Thyroid gland (tissue), 4 donors: ENCODE results near the gene FGGY. TPM values are rescaled to one million over a fixed set of nuclear protein-coding genes. Genes with fewer than 3 reads are reported as not detected.

Experiments used
- DNase-seq, 2 donors: peaks; one replicate each; pipeline ENCODE4 v3.0.0-alpha.2; 2019
- H3K27ac ChIP-seq, 3 donors: fragments of 200-600 bp; sonication (generic); 1 replicate in 2 of 3; 2 replicates in 1 of 3; pipeline ENCODE4 v1.5.1; 2016 to 2019; ENCODE audit warnings: mild to moderate bottlenecking in 1 of 3, moderate library complexity in 1 of 3
- H3K27me3 ChIP-seq: fragments of 200-600 bp; sonication (generic); one replicate; pipeline ENCODE4 v1.5.1; 2019
- H3K36me3 ChIP-seq, 2 donors: fragments of 200-600 bp; sonication (generic); one replicate each; pipeline ENCODE4 v1.5.1; 2016 to 2019
- H3K4me1 ChIP-seq, 2 donors: fragments of 200-600 bp; sonication (generic); one replicate each; pipeline ENCODE4 v1.5.1; 2017 to 2019
- H3K4me3 ChIP-seq, 3 donors: fragments of 200-600 bp; sonication (generic); replicated peaks in 1 of 3; 1 replicate in 2 of 3; 2 replicates in 1 of 3; pipeline ENCODE4 v1.5.1; 2016; ENCODE audit warnings: mild to moderate bottlenecking in 1 of 3
- H3K9me3 ChIP-seq: fragments of 200-600 bp; sonication (generic); one replicate; pipeline ENCODE4 v1.5.1; 2017
- CTCF ChIP-seq, 6 experiments: fragments of 200-600 bp in 3 of 6; fragments of 450-650 bp in 3 of 6; sonication (generic) in 3 of 6; IDR thresholded peaks; one replicate each; pipeline ENCODE4 v1.5.1; 2016 to 2019; ENCODE audit warnings: antibody characterized with exemption in 6 of 6, mild to moderate bottlenecking in 2 of 6, inconsistent platforms in 1 of 6, moderate library complexity in 1 of 6
- POLR2A ChIP-seq, 2 donors: fragments of 450-650 bp; IDR thresholded peaks; one replicate each; pipeline ENCODE4 v1.6.1; 2017; ENCODE audit warnings: antibody characterized with exemption in 2 of 2, mild to moderate bottlenecking in 2 of 2, moderate library complexity in 1 of 2
- WGBS, 2 donors: methylation state at CpG; one replicate each; pipeline ENCODE4 v1.1.5; 2017; 5-methylcytosine and 5-hydroxymethylcytosine counted together
- intact Hi-C: fragments of 100-400 bp; cut with DNase I; formaldehyde crosslinking; loops from one replicate; pipeline ENCODE4 v1.15.1; 2023
- total RNA-seq, 4 donors: library from RNA; depleted of rRNA; stranded (reverse); fragments of >200 nt; gene quantifications; one replicate each; pipeline ENCODE4 v1.2.3, GENCODE V29; 2016

FGGY gene
- total RNA-seq, 4 donors from 2014 or later = 24.6 to 46.1 (median 36.4) TPM

- Histone ChIP-seq H3K36me3 (no peaks in the 10 kb centered on the region), H3K4me3 (no peak overlapping the region), H3K27me3 (no peaks in the 10 kb centered on the region), H3K27ac (no peak overlapping the region), H3K4me1 (peaks cover 3 to 7% of the 10 kb centered on the region in 2 donors), H3K9me3 (no peaks in the 10 kb centered on the region)
- no peak for TF ChIP-seq POLR2A (IDR thresholded peaks at IDR 0.05)
- no peak for TF ChIP-seq CTCF (IDR thresholded peaks at IDR 0.05)
- 82 to 88% methylated on average over 3 of the region's 3 CpGs for WGBS, 2 donors
- intact Hi-C loops = no loop called here
- no peak for DNase-seq
These were observed 441.3 kb downstream of the FGGY start for GRCh38 chr1:59738152-59738551.

GRCh38 chr1:59738591-59739015, 441.7 kb downstream of the FGGY start:
- TF ChIP-seq CTCF (IDR thresholded peaks at IDR 0.05) = no peak
- no peak for TF ChIP-seq POLR2A (IDR thresholded peaks at IDR 0.05)
- Histone ChIP-seq H3K27me3 (no peaks in the 10 kb centered on the region), H3K36me3 (no peaks in the 10 kb centered on the region), H3K27ac (no peak overlapping the region), H3K4me3 (no peak overlapping the region), H3K9me3 (no peaks in the 10 kb centered on the region), H3K4me1 (peaks cover 3 to 7% of the 10 kb centered on the region in 2 donors)
- DNase-seq = no peak
- intact Hi-C loops = no loop called here
- 91 to 92% methylated on average over 2 of the region's 2 CpGs for WGBS, 2 donors

GRCh38 chr1:59739111-59739510, 442.2 kb downstream of the FGGY start:
- DNase-seq = no peak
- 93% methylated on average over 2 of the region's 2 CpGs for WGBS, 2 donors
- intact Hi-C loops = no loop called here
- no peaks in the 10 kb centered on the region for H3K36me3 ChIP-seq
- H3K27ac ChIP-seq = no peak overlapping the region
- H3K4me1 ChIP-seq = peaks cover 4 to 7% of the 10 kb centered on the region in 2 donors
- H3K4me3 ChIP-seq = no peak overlapping the region
- no peaks in the 10 kb centered on the region for H3K9me3 ChIP-seq
- TF ChIP-seq POLR2A (IDR thresholded peaks at IDR 0.05) (no peak), CTCF (IDR thresholded peaks at IDR 0.05) (no peak)
- no peaks in the 10 kb centered on the region for H3K27me3 ChIP-seq

GRCh38 chr1:59742526-59742925, 445.6 kb downstream of the FGGY start:
- 68 to 74% methylated on average over 2 of the region's 2 CpGs for WGBS, 2 donors
- no peaks in the 10 kb centered on the region for H3K9me3 ChIP-seq

More at GRCh38 chr1:59742526-59742925, 445.6 kb downstream of the FGGY start:
- no peaks in the 10 kb centered on the region for H3K27me3 ChIP-seq
- intact Hi-C loops = no loop called here
- DNase-seq = no peak
- H3K36me3 ChIP-seq = no peaks in the 10 kb centered on the region
- peak overlapping the region in 1 of 3 donors; percentile 29 for H3K27ac ChIP-seq
- peaks cover 7 to 8% of the 10 kb centered on the region in 2 donors for H3K4me1 ChIP-seq
- no peak overlapping the region for H3K4me3 ChIP-seq
- TF ChIP-seq CTCF (IDR thresholded peaks at IDR 0.05) = no peak
- no peak for TF ChIP-seq POLR2A (IDR thresholded peaks at IDR 0.05)
